HEK293 (cell line): ENCODE results near the gene DNAJA1.

Experiments
- BCL6B ChIP-seq: fragments of 450-650 bp; formaldehyde crosslinking; IDR thresholded peaks from 2 replicates; pipeline ENCODE4 v1.5.1; 2017; ENCODE audit warnings: missing biosample characterization, missing genetic modification characterization
- CTCF ChIP-seq: fragments of 450-650 bp; formaldehyde crosslinking; IDR thresholded peaks from 2 replicates; pipeline ENCODE4 v1.5.1; 2016; ENCODE audit warnings: missing biosample characterization, missing genetic modification characterization
- GLI2 ChIP-seq: fragments of 450-650 bp; formaldehyde crosslinking; IDR thresholded peaks from 2 replicates; pipeline ENCODE4; 2017; ENCODE audit warnings: missing biosample characterization, missing genetic modification characterization, low read depth, borderline replicate concordance
- HOXD13 ChIP-seq: sonication (generic); formaldehyde crosslinking; IDR thresholded peaks from 2 replicates; pipeline ENCODE4 v1.8.0; 2022; ENCODE audit warnings: missing genetic modification reagents, borderline replicate concordance
- KLF1 ChIP-seq: fragments of 450-650 bp; formaldehyde crosslinking; IDR thresholded peaks from 2 replicates; pipeline ENCODE4 v1.5.1; 2016; ENCODE audit warnings: missing biosample characterization, missing genetic modification characterization
- KLF10 ChIP-seq: fragments of 450-650 bp; IDR thresholded peaks from 2 replicates; pipeline ENCODE4 v1.5.1; 2018; ENCODE audit warnings: missing biosample characterization, mild to moderate bottlenecking, missing genetic modification characterization
- SCRT1 ChIP-seq: fragments of 450-650 bp; formaldehyde crosslinking; IDR thresholded peaks from 2 replicates; pipeline ENCODE4 v1.5.1; 2016; ENCODE audit warnings: missing biosample characterization, missing genetic modification characterization, borderline replicate concordance
- SP3 ChIP-seq: fragments of 450-650 bp; formaldehyde crosslinking; IDR thresholded peaks from 2 replicates; pipeline ENCODE4 v1.5.1; 2016; ENCODE audit warnings: missing biosample characterization, missing genetic modification characterization
- WT1 ChIP-seq: fragments of 450-650 bp; formaldehyde crosslinking; IDR thresholded peaks from 2 replicates; pipeline ENCODE4 v1.5.1; 2016; ENCODE audit warnings: missing biosample characterization, missing genetic modification characterization
- ZFHX2 ChIP-seq: fragments of 450-650 bp; formaldehyde crosslinking; conservative IDR thresholded peaks from 2 replicates; pipeline ENCODE4 v1.5.1; 2016; ENCODE audit warnings: missing biosample characterization, missing genetic modification characterization
- ZIC2 ChIP-seq: fragments of 450-650 bp; formaldehyde crosslinking; IDR thresholded peaks from 2 replicates; pipeline ENCODE4 v1.5.1; 2016; ENCODE audit warnings: missing biosample characterization, missing genetic modification characterization
- ZNF114 ChIP-seq: fragments of 450-650 bp; formaldehyde crosslinking; IDR thresholded peaks from 2 replicates; pipeline ENCODE4 v1.5.0; 2017; ENCODE audit warnings: missing biosample characterization, missing genetic modification characterization
- ZNF148 ChIP-seq: fragments of 450-650 bp; formaldehyde crosslinking; IDR thresholded peaks from 2 replicates; pipeline ENCODE4 v1.5.0; 2017; ENCODE audit warnings: missing biosample characterization, missing genetic modification characterization, borderline replicate concordance
- ZNF157 ChIP-seq: fragments of 450-650 bp; formaldehyde crosslinking; IDR thresholded peaks from 2 replicates; pipeline ENCODE4 v1.5.1; 2016; ENCODE audit warnings: missing biosample characterization, missing genetic modification characterization
- ZNF221 ChIP-seq: fragments of 450-650 bp; formaldehyde crosslinking; IDR thresholded peaks from 2 replicates; pipeline ENCODE4 v1.5.1; 2017; ENCODE audit warnings: missing biosample characterization, missing genetic modification characterization, borderline replicate concordance
- ZNF350 ChIP-seq: fragments of 450-650 bp; formaldehyde crosslinking; IDR thresholded peaks from 2 replicates; pipeline ENCODE4 v1.5.0; 2017; ENCODE audit warnings: missing biosample characterization, mild to moderate bottlenecking, missing genetic modification characterization
- ZNF501 ChIP-seq: fragments of 450-650 bp; formaldehyde crosslinking; IDR thresholded peaks from 2 replicates; pipeline ENCODE4 v1.5.1; 2016; ENCODE audit warnings: missing biosample characterization, missing genetic modification characterization
- ZNF521 ChIP-seq: fragments of 450-650 bp; formaldehyde crosslinking; IDR thresholded peaks from 2 replicates; pipeline ENCODE4 v1.5.1; 2017; ENCODE audit warnings: missing biosample characterization, mild to moderate bottlenecking, missing genetic modification characterization
- ZNF555 ChIP-seq: fragments of 450-650 bp; formaldehyde crosslinking; conservative IDR thresholded peaks from 2 replicates; pipeline ENCODE4 v1.5.1; 2017; ENCODE audit warnings: missing biosample characterization, mild to moderate bottlenecking, missing genetic modification characterization, inconsistent platforms
- ZNF621 ChIP-seq: fragments of 450-650 bp; formaldehyde crosslinking; IDR thresholded peaks from 2 replicates; pipeline ENCODE4 v1.5.1; 2017; ENCODE audit warnings: missing biosample characterization, missing genetic modification characterization
- ZNF624 ChIP-seq: fragments of 450-650 bp; formaldehyde crosslinking; IDR thresholded peaks from 2 replicates; pipeline ENCODE4 v1.5.1; 2017; ENCODE audit warnings: missing biosample characterization, missing genetic modification characterization
- ZNF670 ChIP-seq: fragments of 450-650 bp; formaldehyde crosslinking; IDR thresholded peaks from 2 replicates; pipeline ENCODE4 v1.5.1; 2016; ENCODE audit warnings: missing biosample characterization, missing genetic modification characterization, low read depth
- ZNF747 ChIP-seq: fragments of 450-650 bp; formaldehyde crosslinking; IDR thresholded peaks from 2 replicates; pipeline ENCODE4 v1.5.1; 2016; ENCODE audit warnings: missing biosample characterization, missing genetic modification characterization
- ZNF791 ChIP-seq: fragments of 450-650 bp; formaldehyde crosslinking; IDR thresholded peaks from 2 replicates; pipeline ENCODE4 v1.5.1; 2016; ENCODE audit warnings: missing biosample characterization, missing genetic modification characterization
- ZNF843 ChIP-seq: fragments of 450-650 bp; formaldehyde crosslinking; IDR thresholded peaks from 2 replicates; pipeline ENCODE4 v1.5.1; 2016; ENCODE audit warnings: missing biosample characterization, missing genetic modification characterization
- ZSCAN4 ChIP-seq: fragments of 450-650 bp; formaldehyde crosslinking; IDR thresholded peaks from 2 replicates; pipeline ENCODE4 v1.5.1; 2017; ENCODE audit warnings: missing biosample characterization, missing genetic modification characterization
- TF ChIP-seq, protein P1 (sequence below): fragments of 450-650 bp; formaldehyde crosslinking; IDR thresholded peaks from 2 replicates; pipeline ENCODE4 v1.5.1; 2016; ENCODE audit warnings: missing biosample characterization, missing genetic modification characterization
- TF ChIP-seq, protein P2 (sequence below): fragments of 450-650 bp; formaldehyde crosslinking; IDR thresholded peaks from 2 replicates; pipeline ENCODE4 v1.5.1; 2016; ENCODE audit warnings: missing biosample characterization, missing genetic modification characterization
- TF ChIP-seq, protein P3 (sequence below): fragments of 450-650 bp; formaldehyde crosslinking; IDR thresholded peaks from 2 replicates; pipeline ENCODE4 v1.5.1; 2016; ENCODE audit warnings: missing biosample characterization, missing genetic modification characterization

Gene DNAJA1

DNA sequence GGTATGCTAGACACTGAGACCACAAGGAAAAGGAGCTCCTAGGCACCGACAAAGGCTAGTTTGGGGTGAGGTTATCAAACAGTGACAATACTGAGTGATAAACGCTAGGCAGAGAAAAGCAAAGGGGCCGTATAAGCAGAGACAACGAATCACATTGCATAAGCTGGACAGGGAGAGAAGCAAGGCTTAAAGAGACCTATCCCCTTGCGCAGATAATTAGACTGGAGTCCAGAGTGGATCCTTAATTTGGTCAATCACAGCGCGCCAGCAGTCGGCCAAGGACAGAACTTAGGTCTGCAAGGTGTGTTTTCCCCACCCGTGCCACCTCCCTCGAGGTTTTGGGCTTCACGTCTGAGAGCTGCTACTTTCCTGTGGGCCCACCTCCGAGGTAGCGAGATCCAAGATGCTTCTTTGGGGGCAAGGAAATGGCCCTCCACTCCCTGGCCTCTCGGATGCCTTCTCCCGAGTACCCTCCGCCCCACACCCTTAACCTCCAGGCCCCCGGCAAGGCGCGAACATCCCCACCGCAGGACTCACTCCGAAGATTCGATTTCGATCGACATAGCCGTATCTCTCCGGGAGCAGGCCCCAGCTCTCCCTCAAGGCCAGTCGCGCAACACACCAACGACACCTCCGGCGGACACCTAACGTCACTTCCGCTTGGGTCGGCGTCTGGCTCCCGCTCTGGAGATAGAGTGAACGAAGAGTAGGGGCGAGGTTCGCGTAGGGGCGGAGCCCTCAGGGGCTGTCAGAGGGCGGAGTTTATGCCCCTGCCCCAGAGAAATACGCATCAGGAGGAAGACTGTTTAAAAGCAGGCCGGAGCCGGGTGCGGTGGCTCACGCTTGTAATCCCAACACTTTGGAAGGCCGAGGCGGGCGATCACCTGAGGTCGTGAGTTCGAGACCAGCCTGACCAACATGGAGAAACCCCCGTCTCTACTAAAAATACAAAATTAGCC is 51.3 kb downstream of the DNAJA1 start, which contains the start of gene SMU1 (continued):
- TF ChIP-seq SP3 (tag by site-specific recombination) (peak; percentile 67), BCL6B (tag by site-specific recombination) (no peak), ZNF843 (tag by site-specific recombination) (no peak), KLF10 (tag by site-specific recombination) (no peak), WT1 (tag by site-specific recombination) (no peak), ZNF521 (tag by site-specific recombination) (no peak), ZNF501 (tag by site-specific recombination) (peak; percentile 70; the same call in 1 of the 2 replicates), ZNF114 (tag by site-specific recombination) (no peak), ZNF350 (tag by site-specific recombination) (no peak), ZNF621 (tag by site-specific recombination) (no peak), ZNF747 (tag by site-specific recombination) (no peak), ZNF555 (tag by site-specific recombination) (no peak), CTCF (no peak), ZNF791 (tag by site-specific recombination) (no peak), HOXD13 (CRISPR knock-in tag) (no peak), ZNF157 (tag by site-specific recombination) (no peak), ZNF148 (tag by site-specific recombination) (no peak), ZIC2 (tag by site-specific recombination) (no peak), GLI2 (tag by site-specific recombination) (no peak), KLF1 (tag by site-specific recombination) (peak; percentile 39; the same call in 1 of the 2 replicates), ZNF670 (no peak), ZSCAN4 (tag by site-specific recombination) (no peak), SCRT1 (no peak), ZNF221 (tag by site-specific recombination) (no peak), ZFHX2 (tag by site-specific recombination) (no peak), ZNF624 (tag by site-specific recombination) (no peak)
- TF ChIP-seq, protein P1, sequence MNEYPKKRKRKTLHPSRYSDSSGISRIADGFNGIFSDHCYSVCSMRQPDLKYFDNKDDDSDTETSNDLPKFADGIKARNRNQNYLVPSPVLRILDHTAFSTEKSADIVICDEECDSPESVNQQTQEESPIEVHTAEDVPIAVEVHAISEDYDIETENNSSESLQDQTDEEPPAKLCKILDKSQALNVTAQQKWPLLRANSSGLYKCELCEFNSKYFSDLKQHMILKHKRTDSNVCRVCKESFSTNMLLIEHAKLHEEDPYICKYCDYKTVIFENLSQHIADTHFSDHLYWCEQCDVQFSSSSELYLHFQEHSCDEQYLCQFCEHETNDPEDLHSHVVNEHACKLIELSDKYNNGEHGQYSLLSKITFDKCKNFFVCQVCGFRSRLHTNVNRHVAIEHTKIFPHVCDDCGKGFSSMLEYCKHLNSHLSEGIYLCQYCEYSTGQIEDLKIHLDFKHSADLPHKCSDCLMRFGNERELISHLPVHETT (tag by site-specific recombination): no peak; the same call in 1 of the 2 replicates
- TF ChIP-seq, protein P2, sequence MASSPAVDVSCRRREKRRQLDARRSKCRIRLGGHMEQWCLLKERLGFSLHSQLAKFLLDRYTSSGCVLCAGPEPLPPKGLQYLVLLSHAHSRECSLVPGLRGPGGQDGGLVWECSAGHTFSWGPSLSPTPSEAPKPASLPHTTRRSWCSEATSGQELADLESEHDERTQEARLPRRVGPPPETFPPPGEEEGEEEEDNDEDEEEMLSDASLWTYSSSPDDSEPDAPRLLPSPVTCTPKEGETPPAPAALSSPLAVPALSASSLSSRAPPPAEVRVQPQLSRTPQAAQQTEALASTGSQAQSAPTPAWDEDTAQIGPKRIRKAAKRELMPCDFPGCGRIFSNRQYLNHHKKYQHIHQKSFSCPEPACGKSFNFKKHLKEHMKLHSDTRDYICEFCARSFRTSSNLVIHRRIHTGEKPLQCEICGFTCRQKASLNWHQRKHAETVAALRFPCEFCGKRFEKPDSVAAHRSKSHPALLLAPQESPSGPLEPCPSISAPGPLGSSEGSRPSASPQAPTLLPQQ (tag by site-specific recombination): peak; percentile 98
- TF ChIP-seq, protein P3, sequence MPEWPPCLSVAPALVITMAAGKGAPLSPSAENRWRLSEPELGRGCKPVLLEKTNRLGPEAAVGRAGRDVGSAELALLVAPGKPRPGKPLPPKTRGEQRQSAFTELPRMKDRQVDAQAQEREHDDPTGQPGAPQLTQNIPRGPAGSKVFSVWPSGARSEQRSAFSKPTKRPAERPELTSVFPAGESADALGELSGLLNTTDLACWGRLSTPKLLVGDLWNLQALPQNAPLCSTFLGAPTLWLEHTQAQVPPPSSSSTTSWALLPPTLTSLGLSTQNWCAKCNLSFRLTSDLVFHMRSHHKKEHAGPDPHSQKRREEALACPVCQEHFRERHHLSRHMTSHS: no peak
